Colon (tissue), 2 donors: ENCODE results near the gene ITGA2B.
A peak's percentile ranks its signal among the peaks of the same experiment; 100 is the strongest.
"Not testable (repeated sequence)": the region's sequence is repeated elsewhere in the genome, so short reads cannot be mapped to it uniquely, and the experiment has no call there.

Source experiments
- FAIRE-seq: peaks from 2 replicates; lab custom pipeline; 2012; peaks lifted over from hg19 to GRCh38; lab: Jason Lieb, UNC
- donor health status: control.
- donor health status: control.

ITGA2B gene

DNA sequence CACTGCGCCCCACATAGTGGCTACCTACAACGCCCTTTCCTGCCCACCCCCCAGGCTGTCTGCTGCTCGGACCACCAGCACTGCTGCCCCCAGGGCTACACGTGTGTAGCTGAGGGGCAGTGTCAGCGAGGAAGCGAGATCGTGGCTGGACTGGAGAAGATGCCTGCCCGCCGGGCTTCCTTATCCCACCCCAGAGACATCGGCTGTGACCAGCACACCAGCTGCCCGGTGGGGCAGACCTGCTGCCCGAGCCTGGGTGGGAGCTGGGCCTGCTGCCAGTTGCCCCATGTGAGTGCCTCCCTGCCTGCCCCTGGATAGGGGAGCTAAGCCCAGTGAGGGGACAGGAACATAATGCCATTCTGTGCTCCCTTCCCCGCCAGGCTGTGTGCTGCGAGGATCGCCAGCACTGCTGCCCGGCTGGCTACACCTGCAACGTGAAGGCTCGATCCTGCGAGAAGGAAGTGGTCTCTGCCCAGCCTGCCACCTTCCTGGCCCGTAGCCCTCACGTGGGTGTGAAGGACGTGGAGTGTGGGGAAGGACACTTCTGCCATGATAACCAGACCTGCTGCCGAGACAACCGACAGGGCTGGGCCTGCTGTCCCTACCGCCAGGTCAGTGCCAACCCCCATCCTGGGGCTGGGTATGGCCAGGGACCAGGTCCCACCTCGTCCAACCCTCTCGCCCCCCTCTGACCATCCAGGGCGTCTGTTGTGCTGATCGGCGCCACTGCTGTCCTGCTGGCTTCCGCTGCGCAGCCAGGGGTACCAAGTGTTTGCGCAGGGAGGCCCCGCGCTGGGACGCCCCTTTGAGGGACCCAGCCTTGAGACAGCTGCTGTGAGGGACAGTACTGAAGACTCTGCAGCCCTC lies 37.3 kb downstream of the ITGA2B start:
- FAIRE-seq, result no peak

DNA sequence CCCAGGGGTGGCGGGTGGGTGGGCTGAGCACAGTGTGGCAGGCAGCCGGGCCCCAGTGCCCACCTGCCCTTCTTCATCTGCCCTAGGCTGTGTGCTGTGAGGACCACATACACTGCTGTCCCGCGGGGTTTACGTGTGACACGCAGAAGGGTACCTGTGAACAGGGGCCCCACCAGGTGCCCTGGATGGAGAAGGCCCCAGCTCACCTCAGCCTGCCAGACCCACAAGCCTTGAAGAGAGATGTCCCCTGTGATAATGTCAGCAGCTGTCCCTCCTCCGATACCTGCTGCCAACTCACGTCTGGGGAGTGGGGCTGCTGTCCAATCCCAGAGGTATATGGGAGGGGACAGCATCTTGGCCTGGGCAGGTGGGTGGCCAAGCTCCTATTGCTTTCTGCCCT lies 38.0 kb downstream of the ITGA2B start:
- no peak for FAIRE-seq

DNA sequence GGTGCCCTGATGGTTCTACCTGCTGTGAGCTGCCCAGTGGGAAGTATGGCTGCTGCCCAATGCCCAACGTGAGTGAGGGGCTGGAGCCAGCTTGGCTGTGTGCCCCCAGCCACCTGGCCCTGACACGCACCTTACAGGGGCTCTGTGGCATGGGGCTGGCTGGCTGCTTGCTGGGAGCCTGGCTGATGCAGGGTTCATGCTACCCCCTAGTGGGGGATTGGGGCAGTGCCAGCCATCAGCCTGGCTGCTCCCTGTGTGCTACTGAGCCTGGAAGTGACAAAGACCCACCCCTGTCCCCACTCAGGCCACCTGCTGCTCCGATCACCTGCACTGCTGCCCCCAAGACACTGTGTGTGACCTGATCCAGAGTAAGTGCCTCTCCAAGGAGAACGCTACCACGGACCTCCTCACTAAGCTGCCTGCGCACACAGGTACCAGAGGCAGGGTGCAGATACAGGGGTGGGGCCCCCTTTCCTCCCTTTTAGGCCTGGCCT lies 38.7 kb downstream of the ITGA2B start:
- FAIRE-seq, result no peak

DNA sequence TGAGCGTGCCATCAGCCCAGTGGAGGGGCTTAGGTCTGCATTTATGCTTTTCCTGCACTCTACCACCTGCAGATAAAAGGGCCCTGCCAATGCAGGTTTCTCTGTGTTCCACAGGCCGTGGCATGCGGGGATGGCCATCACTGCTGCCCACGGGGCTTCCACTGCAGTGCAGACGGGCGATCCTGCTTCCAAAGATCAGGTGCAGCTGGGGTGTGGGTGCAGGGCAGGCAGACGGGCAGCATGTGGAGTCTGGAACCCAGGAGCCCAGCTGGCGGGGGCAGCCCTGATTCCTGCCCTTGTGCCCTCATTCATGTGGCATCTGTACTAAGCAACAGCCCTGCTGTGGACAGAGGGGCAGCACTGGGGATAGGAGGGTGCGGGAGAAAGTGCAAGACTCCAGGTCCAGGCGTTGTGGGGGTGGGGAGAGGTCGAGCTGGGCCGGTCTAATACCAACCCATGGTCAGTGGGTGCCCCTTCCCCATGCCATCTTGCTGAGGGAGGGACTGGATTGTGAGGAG lies 39.8 kb downstream of the ITGA2B start:
- FAIRE-seq, result no peak

DNA sequence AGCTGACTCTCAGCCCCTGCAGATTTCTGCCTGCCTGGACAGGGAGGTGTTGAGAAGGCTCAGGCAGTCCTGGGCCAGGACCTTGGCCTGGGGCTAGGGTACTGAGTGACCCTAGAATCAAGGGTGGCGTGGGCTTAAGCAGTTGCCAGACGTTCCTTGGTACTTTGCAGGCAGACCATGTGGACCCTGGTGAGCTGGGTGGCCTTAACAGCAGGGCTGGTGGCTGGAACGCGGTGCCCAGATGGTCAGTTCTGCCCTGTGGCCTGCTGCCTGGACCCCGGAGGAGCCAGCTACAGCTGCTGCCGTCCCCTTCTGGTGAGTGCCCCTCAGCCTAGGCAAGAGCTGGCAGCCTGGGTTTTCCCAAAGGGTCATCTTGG lies 40.5 kb downstream of the ITGA2B start:
- no peak for FAIRE-seq

DNA sequence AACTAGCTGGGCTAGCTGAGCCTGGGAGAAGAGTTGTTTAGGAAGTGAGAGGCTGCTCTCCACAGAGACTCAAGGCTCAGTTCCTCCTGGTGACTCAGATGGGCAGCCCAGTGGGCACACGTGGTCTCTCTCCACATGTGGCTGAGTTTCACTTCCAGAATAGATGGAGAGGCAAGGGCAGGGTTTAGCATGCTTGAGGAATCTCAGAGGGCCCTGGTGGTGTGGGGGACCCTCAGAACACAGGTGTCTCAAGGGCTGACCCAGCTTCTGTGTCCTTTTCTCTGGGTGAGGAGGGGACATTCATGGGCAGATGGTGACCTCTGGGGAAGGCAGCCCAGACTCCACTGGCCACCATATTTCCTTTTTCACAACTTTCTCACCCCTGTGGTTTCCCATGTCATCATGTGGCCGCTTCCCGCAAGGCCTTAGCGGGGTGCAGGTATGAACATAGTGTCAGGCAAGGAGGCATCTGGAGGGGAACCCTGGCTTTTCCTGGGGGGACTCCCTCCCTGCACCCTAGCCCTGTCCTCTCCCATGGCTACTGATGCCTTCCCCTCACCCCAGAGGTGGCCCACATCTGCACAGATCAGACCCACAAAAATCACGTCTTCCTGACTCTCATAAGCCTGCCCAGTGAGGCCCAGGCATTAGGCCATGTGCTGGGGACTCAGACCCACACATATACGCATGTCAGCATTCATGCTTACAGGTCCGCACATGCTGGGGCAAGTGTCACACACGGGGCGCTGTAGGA lies 41.0 kb downstream of the ITGA2B start:
- FAIRE-seq, result no peak

DNA sequence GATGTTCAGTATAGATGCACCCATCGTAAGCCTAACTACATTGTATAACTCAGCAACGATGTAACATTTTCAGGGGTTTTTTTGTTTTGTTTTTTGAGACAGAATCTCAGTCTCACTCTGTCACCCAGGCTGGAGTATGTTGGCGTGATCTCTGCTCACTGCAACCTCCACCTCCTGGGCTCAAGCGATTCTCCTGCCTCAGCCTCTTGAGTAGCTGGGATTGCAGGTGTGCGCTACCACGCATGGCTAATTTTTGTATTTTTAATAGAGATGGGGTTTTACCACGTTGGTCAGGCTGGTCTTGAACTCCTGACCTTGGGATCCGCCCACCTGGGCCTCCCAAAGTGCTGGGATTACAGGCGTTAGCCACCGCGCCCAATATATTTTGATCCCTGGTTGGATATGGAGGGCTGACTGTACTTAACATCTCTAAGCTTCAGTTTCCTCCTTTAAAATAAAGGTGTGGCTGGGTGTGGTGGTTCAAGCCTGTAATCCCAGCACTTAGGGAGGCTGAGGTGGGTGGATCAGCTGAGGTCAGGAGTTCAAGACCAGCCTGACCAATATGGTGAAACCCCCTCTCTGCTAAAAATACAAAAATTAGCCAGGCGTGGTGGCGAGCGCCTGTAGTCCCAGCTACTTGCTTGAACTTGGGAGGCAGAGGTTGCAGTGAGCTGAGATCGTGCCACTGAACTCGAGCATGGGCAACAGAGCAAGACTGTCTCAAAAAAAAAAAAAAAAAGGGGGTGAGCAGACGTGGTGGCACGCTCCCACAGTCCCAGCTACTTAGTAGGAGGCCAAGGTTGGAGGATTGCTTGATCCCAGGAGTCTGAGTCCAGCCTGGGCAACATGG lies 42.0 kb downstream of the ITGA2B start:
- not testable (repeated sequence) for FAIRE-seq

DNA sequence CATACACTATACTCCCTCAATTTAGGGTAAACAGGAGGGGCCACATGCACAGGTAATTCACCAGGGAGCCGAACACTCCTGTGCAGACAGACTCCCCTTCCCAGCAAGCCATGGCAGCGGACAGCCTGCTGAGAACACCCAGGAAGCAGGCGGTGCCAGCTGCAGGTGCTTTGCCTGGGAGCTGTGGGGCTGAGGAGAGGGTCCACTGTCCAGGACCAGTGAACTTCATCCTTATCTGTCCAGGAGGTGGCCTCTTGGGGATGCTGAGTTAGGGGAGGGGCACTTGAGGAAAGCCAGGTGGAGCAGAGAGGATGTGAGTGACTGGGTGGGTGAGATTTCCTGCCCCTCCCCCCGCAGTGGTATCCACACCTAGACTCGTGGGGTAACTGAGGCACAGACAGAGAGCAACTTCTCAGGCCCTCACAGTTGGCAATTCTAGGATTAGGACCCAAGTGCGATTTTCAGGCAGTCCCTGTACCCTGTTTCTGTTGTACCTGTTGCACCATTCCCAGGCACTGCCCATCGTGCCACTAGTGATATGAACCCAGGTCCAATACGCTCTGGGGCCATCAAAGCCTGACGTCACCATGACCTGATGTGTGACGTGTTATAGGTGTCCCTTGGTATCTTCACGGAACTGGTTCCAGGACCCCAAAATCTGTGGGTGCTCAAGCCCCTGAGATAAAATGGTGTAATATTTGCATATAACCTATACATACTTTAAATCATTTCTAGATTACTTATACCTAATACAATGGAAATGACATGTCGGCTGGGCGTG lies 43.2 kb downstream of the ITGA2B start:
- FAIRE-seq, result no peak

DNA sequence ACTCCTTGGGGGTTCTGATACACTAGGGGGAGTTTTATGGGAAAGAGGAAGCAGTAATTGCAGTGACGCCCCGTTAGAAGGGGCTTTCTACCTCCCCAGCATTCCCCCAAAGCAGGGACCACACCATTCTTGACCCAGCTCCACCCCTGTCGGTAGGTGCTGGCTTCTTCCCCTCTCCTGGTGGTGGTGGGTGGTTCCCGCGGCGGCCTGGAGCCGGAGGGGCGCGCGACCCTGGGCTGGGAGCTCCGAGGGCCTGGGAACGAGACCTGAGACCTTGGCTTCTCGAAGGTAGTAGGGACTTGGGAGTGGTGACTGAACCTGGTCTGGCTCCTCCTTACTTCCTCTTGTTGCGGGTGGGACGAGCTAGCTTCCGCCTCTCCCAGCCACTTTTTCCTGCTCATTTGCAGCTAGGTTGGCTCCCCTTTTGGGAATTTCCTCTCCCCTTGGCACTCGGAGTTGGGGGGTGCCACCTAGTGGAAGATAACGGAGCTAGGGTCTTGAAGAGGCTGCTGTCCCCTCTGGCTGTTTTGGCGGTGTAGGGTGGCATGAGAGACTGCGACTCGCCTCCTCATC lies 43.9 kb downstream of the ITGA2B start:
- FAIRE-seq, result no peak

DNA sequence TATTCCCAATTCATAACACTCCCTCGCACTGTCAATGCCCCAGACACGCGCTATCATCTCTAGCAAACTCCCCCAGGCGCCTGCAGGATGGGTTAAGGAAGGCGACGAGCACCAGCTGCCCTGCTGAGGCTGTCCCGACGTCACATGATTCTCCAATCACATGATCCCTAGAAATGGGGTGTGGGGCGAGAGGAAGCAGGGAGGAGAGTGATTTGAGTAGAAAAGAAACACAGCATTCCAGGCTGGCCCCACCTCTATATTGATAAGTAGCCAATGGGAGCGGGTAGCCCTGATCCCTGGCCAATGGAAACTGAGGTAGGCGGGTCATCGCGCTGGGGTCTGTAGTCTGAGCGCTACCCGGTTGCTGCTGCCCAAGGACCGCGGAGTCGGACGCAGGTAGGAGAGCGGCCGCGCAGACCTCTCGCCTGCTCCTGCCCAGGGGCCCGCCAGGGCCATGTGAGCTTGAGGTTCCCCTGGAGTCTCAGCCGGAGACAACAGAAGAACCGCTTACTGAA lies 44.5 kb downstream of the ITGA2B start, which contains the start of gene GRN:
TSS of gene GRN (plus strand) at position 364 of the 515 bp plus-strand sequence. CDS start 3,863 bp downstream, outside the sequence.
- peak; percentile 51 for FAIRE-seq

DNA sequence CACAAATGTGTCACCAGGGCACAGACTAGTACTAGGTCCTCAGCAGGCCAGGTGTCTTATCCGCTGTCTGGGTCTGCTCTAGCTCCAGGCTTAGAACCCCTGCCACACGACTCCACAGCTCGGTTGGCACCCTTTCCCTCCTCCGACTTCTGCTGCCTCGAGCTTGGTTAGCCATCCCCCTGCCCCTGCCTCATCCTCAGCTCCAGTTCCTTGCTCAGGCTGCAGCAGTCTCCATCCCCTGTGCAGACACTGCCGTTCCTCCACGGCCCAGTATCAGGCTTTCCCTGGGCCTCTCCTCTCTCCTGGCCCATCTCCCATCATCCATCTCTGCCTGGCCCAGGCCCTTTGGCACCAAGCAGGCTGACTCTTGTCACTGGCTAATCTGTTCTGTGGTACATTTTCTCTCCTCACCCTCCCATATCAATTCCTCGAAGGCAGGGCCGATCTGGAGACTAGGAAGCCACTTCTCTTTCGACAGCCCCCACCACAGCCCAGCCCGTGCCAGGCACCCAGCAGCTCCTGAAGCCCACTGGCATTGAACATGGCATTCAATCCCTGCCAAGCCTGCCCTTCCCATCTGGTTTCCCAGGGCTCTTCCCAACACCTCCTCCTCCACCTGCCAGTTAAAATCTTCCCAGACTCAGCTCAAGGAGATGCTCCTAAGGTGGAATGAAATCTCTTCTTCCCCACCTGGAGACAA lies 45.8 kb downstream of the ITGA2B start:
- FAIRE-seq, result no peak

DNA sequence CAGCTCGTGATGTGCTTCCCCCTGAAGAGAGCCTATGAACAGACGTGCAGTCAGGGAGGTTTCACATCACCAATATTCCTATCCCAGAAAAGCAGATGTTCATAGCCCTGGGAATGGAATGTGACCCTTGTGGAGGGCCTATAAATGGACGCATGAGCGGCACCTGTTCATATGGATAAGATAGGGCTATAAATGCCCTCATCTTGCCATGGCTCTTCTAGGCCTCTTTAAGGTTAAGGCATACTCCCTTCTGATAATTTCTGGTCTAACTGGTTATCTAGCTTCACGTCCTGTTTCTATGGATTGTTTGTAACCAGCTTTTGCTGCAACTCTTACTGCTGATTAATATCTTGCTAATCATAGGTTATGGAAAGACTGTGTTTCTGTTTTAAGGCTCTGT lies 48.9 kb downstream of the ITGA2B start:
- FAIRE-seq, result not testable (repeated sequence)

DNA sequence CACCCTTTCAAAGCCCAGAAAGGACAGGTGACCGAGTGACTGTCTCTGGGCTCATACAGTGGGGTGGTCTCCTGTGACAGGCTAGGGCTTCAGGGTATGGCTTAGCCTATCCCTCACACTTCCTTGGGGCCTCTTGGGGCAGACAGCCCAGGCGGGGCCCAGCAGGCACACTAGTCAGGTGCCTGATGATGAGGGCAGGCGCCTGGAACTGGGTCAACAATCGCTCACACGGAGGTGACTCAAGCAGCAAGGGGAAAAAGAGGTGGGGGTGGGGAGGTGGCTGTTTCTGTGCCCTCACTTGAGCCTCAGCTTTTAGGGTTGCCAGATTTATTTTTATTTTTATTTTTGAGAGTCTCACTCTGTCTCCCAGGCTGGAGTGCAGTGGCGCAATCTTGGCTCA lies 50.7 kb downstream of the ITGA2B start:
- no peak for FAIRE-seq

DNA sequence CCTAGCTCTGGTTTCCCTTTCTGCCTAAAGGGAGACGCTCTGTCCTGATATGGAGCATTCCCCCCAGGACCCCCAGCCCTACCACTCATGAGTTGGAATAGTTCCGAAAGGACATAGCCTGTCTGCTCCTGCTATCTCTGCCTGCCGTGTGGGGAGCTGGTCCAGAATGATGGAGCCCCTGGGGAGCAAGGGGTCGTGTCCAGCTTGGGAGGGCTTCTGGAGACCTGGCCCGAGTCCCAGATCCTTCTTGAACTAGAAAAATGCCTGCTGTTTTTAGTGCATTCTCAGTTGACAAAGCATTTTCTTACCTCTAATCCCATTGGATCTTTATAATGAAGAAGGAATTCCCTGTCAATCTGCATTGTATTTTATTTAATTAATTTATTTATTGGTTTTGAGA lies 53.5 kb downstream of the ITGA2B start:
- FAIRE-seq, result no peak

DNA sequence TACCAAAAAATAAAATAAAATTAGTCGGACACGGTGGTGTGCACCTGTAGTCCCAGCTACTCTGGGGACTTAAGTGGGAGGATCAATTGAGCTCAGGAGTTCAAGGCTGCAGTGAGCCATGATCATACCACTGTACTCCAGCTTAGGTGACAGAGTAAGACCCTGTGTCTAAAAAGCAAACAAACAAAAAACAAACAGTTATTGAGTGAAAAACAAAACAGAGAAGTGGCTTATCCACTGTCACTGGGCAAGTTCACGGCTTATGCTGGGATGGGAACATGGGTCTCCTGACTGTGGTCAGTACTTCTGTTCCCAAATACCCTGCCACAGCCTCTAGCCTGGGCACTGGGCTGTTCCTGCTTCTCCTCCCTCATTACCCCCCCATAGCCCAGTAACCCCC lies 53.9 kb downstream of the ITGA2B start:
- no peak for FAIRE-seq

DNA sequence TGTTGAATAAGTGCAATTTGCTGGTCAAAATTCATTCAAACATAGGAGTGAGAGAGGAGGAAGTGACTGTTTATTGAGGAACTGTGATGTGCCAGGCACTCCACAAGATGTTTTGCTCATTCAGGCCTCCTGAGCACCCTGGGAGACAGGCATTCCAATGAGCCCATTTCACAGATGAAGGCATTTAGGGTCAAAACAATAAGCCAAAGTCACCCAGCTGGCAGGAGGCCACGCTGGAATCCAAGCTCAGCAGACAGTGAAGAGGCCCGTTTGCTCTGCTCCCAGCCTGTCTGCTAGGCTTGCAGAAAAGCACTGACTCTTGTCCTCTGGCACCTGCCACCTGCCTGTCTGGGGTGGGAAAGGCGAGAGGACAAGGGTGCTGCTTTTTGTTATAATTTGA lies 54.7 kb downstream of the ITGA2B start:
- no peak for FAIRE-seq

DNA sequence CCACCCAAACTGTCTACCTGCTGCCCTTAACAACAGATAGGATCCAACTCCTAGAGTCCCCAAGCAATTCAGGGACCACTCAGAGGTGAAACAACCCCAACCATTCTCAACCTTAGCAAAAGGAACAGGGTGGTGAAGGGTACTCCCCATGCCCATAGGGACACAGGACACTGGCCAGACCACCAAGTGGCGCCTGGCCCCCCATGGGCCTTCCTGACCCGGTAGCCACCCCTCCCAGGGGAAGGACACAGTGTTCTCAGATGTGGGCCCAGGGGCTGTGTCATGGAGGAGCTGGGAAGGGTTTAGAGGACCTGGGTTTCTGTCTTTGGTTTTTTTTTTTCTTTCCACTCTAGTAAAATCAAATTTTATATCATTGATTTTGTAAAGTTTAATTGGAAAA lies 55.1 kb downstream of the ITGA2B start:
- FAIRE-seq, result no peak

DNA sequence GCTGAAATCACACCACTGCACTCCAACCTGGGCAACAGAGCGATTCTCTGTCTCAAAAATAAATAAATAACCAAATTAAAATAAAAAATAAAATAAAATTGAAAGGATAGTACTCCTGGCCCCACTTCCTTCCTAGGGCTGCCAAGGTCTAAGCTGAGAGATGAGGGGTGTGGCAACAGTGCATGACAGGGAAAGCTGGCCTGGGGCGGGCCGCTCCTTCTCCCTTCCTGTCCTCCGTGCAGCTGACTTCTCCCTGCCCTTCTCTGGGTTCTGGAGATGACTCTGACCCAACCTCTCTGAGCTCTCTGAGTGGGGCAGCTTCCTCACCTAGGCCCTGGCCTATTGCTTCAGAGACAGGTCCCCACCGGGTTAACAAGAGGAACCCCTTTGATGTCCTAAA lies 56.1 kb downstream of the ITGA2B start:
- FAIRE-seq, result no peak

DNA sequence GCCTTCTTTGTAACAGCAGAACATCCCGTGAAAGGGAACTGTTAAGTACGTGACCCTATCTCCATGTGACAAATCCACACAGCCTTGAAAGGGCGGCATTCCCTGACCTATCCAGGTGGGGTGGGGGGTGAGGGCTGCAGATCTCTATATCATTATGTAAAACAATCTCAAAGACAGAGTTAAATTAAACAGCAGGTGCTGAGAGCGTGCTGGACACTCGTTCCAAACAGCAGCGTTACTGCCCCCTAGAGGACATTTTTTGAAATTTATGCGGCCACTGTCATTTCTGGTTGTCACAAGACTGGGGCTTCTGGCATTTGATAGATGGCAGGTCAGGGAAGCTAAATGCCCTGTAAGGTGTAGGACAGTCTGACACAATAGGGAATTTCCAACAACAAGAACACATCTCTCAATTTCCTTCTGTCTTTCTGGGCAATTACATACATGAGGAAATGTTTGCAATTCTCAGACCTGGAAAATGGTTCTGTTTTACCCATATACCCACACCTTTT lies 58.1 kb downstream of the ITGA2B start:
- no peak for FAIRE-seq

DNA sequence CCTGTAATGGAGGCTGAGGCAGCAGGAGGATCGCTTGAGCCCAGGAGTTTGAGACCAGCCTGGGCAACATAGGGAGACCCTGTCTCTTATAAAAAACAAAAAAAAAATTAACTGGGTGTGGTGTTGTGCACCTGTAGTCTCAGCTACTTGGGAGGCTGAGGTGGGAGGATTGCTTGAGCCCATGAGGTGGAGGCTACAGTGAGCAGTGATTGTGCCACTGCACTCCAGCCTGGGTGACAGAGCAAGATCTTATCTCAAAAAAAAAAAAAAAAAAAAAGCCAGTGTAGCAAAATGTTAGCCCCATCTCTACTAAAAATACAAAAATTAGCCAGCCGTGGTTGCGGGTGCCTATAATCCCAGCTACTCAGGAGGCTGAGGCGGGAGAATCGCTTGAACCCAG lies 59.2 kb downstream of the ITGA2B start:
- not testable (repeated sequence) for FAIRE-seq
